Measurements from ENCODE around the gene SUPT3H. TPM values are rescaled to one million over a fixed set of nuclear protein-coding genes. Genes with fewer than 3 reads are reported as not detected.

The SUPT3H gene
- total RNA-seq, 4 donors from 2014 or later, result 1.1 to 4.7 (median 3.7) TPM

- TF ChIP-seq, protein P1, sequence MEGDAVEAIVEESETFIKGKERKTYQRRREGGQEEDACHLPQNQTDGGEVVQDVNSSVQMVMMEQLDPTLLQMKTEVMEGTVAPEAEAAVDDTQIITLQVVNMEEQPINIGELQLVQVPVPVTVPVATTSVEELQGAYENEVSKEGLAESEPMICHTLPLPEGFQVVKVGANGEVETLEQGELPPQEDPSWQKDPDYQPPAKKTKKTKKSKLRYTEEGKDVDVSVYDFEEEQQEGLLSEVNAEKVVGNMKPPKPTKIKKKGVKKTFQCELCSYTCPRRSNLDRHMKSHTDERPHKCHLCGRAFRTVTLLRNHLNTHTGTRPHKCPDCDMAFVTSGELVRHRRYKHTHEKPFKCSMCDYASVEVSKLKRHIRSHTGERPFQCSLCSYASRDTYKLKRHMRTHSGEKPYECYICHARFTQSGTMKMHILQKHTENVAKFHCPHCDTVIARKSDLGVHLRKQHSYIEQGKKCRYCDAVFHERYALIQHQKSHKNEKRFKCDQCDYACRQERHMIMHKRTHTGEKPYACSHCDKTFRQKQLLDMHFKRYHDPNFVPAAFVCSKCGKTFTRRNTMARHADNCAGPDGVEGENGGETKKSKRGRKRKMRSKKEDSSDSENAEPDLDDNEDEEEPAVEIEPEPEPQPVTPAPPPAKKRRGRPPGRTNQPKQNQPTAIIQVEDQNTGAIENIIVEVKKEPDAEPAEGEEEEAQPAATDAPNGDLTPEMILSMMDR (IDR thresholded peaks at IDR 0.05), result no peak
- TF ChIP-seq EP300 (IDR thresholded peaks at IDR 0.05), result no peak
- no peak for TF ChIP-seq POLR2AphosphoS5 (IDR thresholded peaks at IDR 0.05)
- TF ChIP-seq POLR2A (IDR thresholded peaks at IDR 0.05), result no peak
- H3K9me3 ChIP-seq, result no peaks in the 10 kb centered on the region
- no peak overlapping the region for H3K4me3 ChIP-seq
- no peaks in the 10 kb centered on the region for H3K36me3 ChIP-seq
- no peak overlapping the region for H3K27ac ChIP-seq
- H3K4me1 ChIP-seq, result no peaks in the 10 kb centered on the region
- WGBS, result 100% methylated on average over 1 of the region's 1 CpG
- H3K27me3 ChIP-seq, result no peaks in the 10 kb centered on the region
- no peak for DNase-seq (ENCODE audit: low spot score in 2 of 2)
Observed at GRCh38 chr6:44940367-44940766, 437.4 kb downstream of the SUPT3H start.

DNA sequence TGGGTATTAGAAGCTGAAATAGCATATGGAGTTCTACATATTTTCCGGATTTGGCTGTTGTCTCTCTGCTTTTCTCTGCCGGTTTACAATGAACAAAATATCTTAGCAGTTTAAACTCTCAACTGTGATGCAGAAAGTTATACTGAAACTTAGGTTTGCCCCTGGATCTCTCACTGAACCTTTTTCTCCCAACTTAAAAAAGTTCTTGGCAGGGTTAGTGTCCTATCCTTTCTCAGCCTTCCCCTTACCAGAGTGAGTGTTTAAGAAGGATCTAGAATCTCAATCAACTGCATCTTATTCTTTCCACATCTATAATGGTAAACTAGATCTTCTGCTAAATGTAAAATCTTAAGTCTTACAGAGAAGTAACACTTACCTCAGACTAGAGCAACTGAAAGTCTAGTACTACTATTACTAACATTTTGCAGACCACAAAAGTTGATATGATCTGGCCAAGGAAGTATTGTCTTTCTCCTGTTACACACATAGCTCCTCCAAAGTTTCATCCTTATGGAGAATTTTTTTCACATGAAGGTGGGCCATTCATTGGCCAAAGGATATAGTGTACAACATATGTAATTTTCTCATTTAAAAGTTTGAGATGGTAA, 441.9 kb downstream of the SUPT3H start:
- no peak overlapping the region for H3K4me3 ChIP-seq
- no peak overlapping the region for H3K27ac ChIP-seq
- H3K4me1 ChIP-seq, result no peaks in the 10 kb centered on the region
- no peak for DNase-seq (ENCODE audit: low spot score in 2 of 2)
- no peaks in the 10 kb centered on the region for H3K9me3 ChIP-seq
- no peak for TF ChIP-seq POLR2A (IDR thresholded peaks at IDR 0.05)
- TF ChIP-seq, protein P1 (IDR thresholded peaks at IDR 0.05), result no peak
- no peak for TF ChIP-seq EP300 (IDR thresholded peaks at IDR 0.05)
- TF ChIP-seq POLR2AphosphoS5 (IDR thresholded peaks at IDR 0.05), result no peak
- H3K27me3 ChIP-seq, result no peaks in the 10 kb centered on the region
- WGBS, result 79% methylated on average over 2 of the region's 2 CpGs
- no peaks in the 10 kb centered on the region for H3K36me3 ChIP-seq

DNA sequence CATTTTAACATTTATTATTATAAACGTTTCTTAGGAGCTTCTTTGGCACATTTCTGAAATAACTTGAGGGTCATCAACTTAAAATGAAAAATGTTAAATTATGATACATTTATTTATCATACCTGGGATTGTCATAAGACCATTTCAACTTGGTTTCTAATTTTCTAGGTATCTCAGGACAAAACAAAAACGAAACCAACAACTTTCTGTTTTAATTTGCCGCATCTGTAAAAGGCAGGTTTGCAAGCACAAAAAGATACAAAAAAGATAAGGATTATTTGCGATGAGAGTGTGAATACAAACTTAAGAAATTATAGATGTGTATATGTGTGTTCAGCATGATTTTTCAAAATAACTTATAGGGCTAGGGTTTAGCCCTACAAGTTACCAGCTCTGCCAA, 444.6 kb downstream of the SUPT3H start:
- Histone ChIP-seq H3K9me3 (no peaks in the 10 kb centered on the region), H3K4me3 (no peak overlapping the region), H3K27ac (no peak overlapping the region), H3K4me1 (no peaks in the 10 kb centered on the region), H3K27me3 (no peaks in the 10 kb centered on the region), H3K36me3 (no peaks in the 10 kb centered on the region)
- DNase-seq (ENCODE audit: low spot score in 2 of 2), result no peak
- WGBS, result 61% methylated on average over 4 of the region's 4 CpGs
- TF ChIP-seq, protein P1 (IDR thresholded peaks at IDR 0.05), result no peak
- no peak for TF ChIP-seq POLR2AphosphoS5 (IDR thresholded peaks at IDR 0.05)
- no peak for TF ChIP-seq POLR2A (IDR thresholded peaks at IDR 0.05)
- TF ChIP-seq EP300 (IDR thresholded peaks at IDR 0.05), result no peak

DNA sequence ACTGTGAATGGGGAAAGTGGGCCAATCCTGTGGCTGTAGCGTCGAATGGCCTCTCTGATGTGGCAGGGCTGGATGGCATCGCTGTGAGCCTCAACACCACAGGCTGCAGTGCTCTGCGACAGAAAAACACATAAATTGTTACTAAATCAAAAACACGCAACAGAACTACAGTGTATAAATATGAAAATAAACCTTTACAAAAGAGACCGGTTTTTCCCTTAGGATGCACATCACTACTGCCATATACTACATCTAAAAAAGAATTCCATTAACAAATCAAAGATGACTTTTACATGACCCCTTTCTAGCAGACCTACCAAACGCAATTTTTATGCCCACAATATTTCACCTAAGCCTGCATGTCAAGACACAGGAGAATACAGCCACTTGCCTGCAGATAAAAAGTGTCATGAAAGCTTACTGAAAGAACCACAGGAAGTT, 445.1 kb downstream of the SUPT3H start:
- Histone ChIP-seq H3K27ac (no peak overlapping the region), H3K4me3 (no peak overlapping the region), H3K36me3 (no peaks in the 10 kb centered on the region), H3K27me3 (no peaks in the 10 kb centered on the region), H3K9me3 (no peaks in the 10 kb centered on the region), H3K4me1 (no peaks in the 10 kb centered on the region)
- TF ChIP-seq EP300 (IDR thresholded peaks at IDR 0.05) (no peak), POLR2AphosphoS5 (IDR thresholded peaks at IDR 0.05) (no peak), POLR2A (IDR thresholded peaks at IDR 0.05) (no peak)
- TF ChIP-seq, protein P1 (IDR thresholded peaks at IDR 0.05), result no peak
- DNase-seq (ENCODE audit: low spot score in 2 of 2), result no peak
- WGBS, result 77% methylated on average over 7 of the region's 7 CpGs

DNA sequence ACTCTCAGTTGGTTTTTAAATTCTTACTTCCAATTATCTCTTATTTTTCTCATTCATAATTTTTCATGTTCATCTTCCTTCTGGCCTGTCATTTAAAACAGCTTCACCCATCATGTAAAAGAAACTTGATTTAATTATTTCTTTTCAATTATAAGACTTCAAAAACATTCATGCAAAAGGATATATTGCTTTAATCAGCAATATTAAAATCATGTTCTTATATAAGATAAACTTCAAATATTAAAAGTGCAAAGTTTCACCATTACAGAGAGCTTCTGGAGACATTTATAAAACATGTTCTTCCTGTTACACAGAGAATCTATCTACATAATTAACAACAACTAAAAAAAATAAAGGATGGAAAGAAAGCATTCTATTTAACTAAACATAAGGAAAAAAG, 446.3 kb downstream of the SUPT3H start:
- DNase-seq (ENCODE audit: low spot score in 2 of 2), result no peak
- no peaks in the 10 kb centered on the region for H3K36me3 ChIP-seq
- H3K4me3 ChIP-seq, result no peak overlapping the region
- H3K27me3 ChIP-seq, result no peaks in the 10 kb centered on the region
- H3K27ac ChIP-seq, result no peak overlapping the region
- TF ChIP-seq POLR2A (IDR thresholded peaks at IDR 0.05) (no peak), EP300 (IDR thresholded peaks at IDR 0.05) (no peak), POLR2AphosphoS5 (IDR thresholded peaks at IDR 0.05) (no peak)
- TF ChIP-seq, protein P1 (IDR thresholded peaks at IDR 0.05), result no peak
- no peaks in the 10 kb centered on the region for H3K4me1 ChIP-seq
- H3K9me3 ChIP-seq, result no peaks in the 10 kb centered on the region
